HCT116 (cell line): ENCODE measurements around the gene ITGAV.

Experiments used
- CTCF ChIP-seq, 3 experiments: fragments of 200-600 bp in 1 of 3; sonication (generic) in 1 of 3; IDR thresholded peaks in 2 of 3; conservative IDR thresholded peaks in 1 of 3; 2 replicates each; pipeline ENCODE4 v1.5.1; 2012 to 2017; ENCODE audit warnings: low read depth in 2 of 3, low read length in 2 of 3, antibody characterized with exemption in 1 of 3, borderline replicate concordance in 1 of 3, control low read depth in 1 of 3, mild to moderate bottlenecking in 1 of 3, mixed read lengths in 1 of 3, mixed run types in 1 of 3, moderate library complexity in 1 of 3; ENCODE audit not compliant: insufficient read depth in 1 of 3
- EGR1 ChIP-seq: IDR thresholded peaks from 2 replicates; pipeline ENCODE4 v1.6.1; 2012; ENCODE audit warnings: low read depth
- EZH2 ChIP-seq: fragments of 200-600 bp; sonication (generic); IDR thresholded peaks from 2 replicates; pipeline ENCODE4 v1.6.1; 2017; ENCODE audit warnings: antibody characterized with exemption, mixed run types
- POLR2A ChIP-seq: IDR thresholded peaks from 2 replicates; pipeline ENCODE4 v1.7.0; 2011; ENCODE audit warnings: borderline replicate concordance; ENCODE audit not compliant: insufficient read depth, insufficient read length; ENCODE audit errors: extremely low read depth
- POLR2AphosphoS5 ChIP-seq: IDR thresholded peaks from 2 replicates; pipeline ENCODE4 v1.6.1; 2011; ENCODE audit warnings: mild to moderate bottlenecking, low read depth, low read length, moderate library complexity
- RAD21 ChIP-seq: IDR thresholded peaks from 2 replicates; pipeline ENCODE4 v1.6.1; 2012; ENCODE audit warnings: low read depth, mild to moderate bottlenecking
- SIN3A ChIP-seq: IDR thresholded peaks from 2 replicates; pipeline ENCODE4 v1.6.1; 2012; ENCODE audit warnings: low read depth
- SP1 ChIP-seq: IDR thresholded peaks from 2 replicates; pipeline ENCODE4 v1.6.1; 2012; ENCODE audit warnings: low read depth

DNA sequence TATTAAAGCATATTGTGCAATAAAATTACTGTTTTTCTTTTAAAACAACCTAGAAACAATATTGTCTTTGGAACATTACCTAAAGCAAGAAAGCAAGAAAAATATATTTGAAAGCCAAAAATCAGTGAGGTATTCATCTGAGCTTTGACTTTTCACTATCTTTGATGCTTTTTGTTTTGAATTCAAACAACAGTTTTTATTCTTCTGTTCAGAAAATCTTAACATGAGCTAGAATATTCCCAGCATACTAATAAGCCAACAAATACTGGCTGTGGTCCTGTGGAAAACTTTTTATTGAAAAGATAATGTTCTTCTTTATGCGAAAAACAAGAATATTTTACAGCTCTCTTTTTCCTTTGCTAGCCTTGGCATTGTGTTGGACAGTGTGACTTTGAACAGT lies 123.8 kb downstream of the ITGAV start:
- no peak for TF ChIP-seq CTCF (IDR thresholded peaks at IDR 0.05 in 2 of 3, conservative IDR thresholded peaks at IDR 0.05 in 1 of 3; ENCODE audit: borderline replicate concordance in 1 of 3, insufficient read depth in 1 of 3, low read depth in 2 of 3, low read length in 2 of 3)
- no peak for TF ChIP-seq EZH2
- TF ChIP-seq RAD21: no peak
- TF ChIP-seq SIN3A: no peak
- no peak for TF ChIP-seq POLR2A
- no peak for TF ChIP-seq POLR2AphosphoS5
- no peak for TF ChIP-seq EGR1
- TF ChIP-seq SP1: no peak
